Measurements from ENCODE around the gene PEG3.
"Not testable (repeated sequence)": the region's sequence is repeated elsewhere in the genome, so short reads cannot be mapped to it uniquely, and the experiment has no call there.

- TF ChIP-seq EP300, CTCF (IDR thresholded peaks at IDR 0.05): not testable (repeated sequence)
These were observed 19.9 kb upstream of the PEG3 start for GRCh38 chr19:56860409-56860808.
